Astrocyte of the spinal cord (primary cell): Measurements from ENCODE around the gene LINGO3.

Experiments
- DNase-seq: peaks from one replicate; pipeline ENCODE4 v3.0.0; 2011; ENCODE audit warnings: low read depth, low spot score
- H3K4me3 ChIP-seq: 2 replicates; pipeline ENCODE4 v1.5.1; 2011; ENCODE audit warnings: low read depth, mild to moderate bottlenecking, low read length, moderate library complexity
- CTCF ChIP-seq: IDR thresholded peaks from 2 replicates; pipeline ENCODE4 v1.5.1; 2012; ENCODE audit warnings: low read depth, mild to moderate bottlenecking, low read length, inconsistent platforms
- in situ Hi-C: cut with HindIII; loops from 2 replicates; pipeline ENCODE4 v1.10.0; 2017; ENCODE audit warnings: low sequenced_read_pairs

LINGO3 gene

GRCh38 chr19:2308114-2308556 lies at the start of gene LINGO3:
LINGO3 (minus strand) TSS chr19:2308154; CDS start chr19:2291776, 16,378 bp downstream.
- no peak for DNase-seq
- TF ChIP-seq CTCF, result no peak
- in situ Hi-C loops, result no loop called here
- H3K4me3 ChIP-seq, result no peak within 1 kb of the TSS

GRCh38 chr19:2356036-2356646 lies 48.2 kb upstream of the LINGO3 start:
- H3K4me3 ChIP-seq, result no peak overlapping the region
- no peak for TF ChIP-seq CTCF
- no peak for DNase-seq
- in situ Hi-C loops, result no loop called here

GRCh38 chr19:2355168-2356035 lies 47.4 kb upstream of the LINGO3 start:
- no peak overlapping the region for H3K4me3 ChIP-seq
- TF ChIP-seq CTCF, result no peak
- DNase-seq, result peak; percentile 12
- in situ Hi-C loops, result no loop called here

GRCh38 chr19:2354670-2355069 lies 46.7 kb upstream of the LINGO3 start:
- TF ChIP-seq CTCF, result no peak
- DNase-seq, result no peak
- H3K4me3 ChIP-seq, result no peak overlapping the region
- in situ Hi-C loops, result no loop called here

- TF ChIP-seq CTCF, result no peak
- in situ Hi-C loops, result no loop called here
- no peak overlapping the region for H3K4me3 ChIP-seq
- DNase-seq, result no peak
Measured at GRCh38 chr19:2353887-2354592, 46.1 kb upstream of the LINGO3 start.

- in situ Hi-C loops, result no loop called here
Measured at GRCh38 chr19:2353159-2353886, 45.4 kb upstream of the LINGO3 start.

More at GRCh38 chr19:2353159-2353886, 45.4 kb upstream of the LINGO3 start:
- no peak overlapping the region for H3K4me3 ChIP-seq
- no peak for DNase-seq
- TF ChIP-seq CTCF, result no peak
